GM11168 (cell line): ENCODE measurements around the gene COMMD3.
"Not testable (repeated sequence)": the region's sequence is repeated elsewhere in the genome, so short reads cannot be mapped to it uniquely, and the experiment has no call there.

Experiments used
- in situ Hi-C: fragments of 300-500 bp; cut with MboI; formaldehyde crosslinking; loops from one replicate; pipeline ENCODE4 v1.12.0; 2022; ENCODE audit warnings: low sequenced_read_pairs; ENCODE audit not compliant: unreplicated experiment

Gene COMMD3

DNA sequence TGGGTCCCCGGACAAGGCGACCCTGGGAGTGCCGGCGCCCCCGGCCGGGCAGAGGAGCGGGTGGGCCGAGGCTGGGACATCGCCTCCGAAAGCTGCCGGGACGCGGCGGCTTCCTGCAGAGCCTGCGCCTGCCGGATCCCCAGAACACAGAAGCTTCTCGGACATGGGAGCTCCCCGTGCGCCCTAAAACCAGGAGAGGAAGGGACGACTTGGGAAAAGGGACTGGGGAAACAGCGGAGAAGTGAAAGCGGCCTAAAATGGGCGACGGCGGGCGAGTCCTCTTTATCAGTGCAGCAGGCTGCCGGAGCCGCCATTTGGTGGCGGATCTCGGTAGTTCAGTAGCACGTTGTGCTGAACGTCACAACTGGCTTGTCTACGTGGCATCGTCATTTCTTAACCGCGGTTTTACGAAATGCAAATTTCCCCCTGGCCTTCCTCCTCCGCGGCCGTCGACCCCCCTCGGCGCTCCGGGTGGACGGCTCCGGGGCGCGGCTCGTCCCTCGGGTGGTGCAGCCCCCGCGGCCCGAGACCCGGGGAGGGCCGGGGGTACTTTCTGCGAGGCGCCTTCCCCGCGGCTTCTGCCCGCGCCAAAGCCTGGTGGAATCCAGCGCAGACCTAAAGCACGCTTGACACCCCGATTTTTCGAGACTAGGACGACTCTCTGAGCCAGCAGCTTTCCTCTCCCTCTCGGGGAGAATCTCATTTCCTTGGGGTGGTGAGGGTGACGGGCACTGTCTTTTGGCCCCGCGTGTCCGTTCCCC lies 19.2 kb downstream of the COMMD3 start:
- in situ Hi-C loops, result no loop called here

DNA sequence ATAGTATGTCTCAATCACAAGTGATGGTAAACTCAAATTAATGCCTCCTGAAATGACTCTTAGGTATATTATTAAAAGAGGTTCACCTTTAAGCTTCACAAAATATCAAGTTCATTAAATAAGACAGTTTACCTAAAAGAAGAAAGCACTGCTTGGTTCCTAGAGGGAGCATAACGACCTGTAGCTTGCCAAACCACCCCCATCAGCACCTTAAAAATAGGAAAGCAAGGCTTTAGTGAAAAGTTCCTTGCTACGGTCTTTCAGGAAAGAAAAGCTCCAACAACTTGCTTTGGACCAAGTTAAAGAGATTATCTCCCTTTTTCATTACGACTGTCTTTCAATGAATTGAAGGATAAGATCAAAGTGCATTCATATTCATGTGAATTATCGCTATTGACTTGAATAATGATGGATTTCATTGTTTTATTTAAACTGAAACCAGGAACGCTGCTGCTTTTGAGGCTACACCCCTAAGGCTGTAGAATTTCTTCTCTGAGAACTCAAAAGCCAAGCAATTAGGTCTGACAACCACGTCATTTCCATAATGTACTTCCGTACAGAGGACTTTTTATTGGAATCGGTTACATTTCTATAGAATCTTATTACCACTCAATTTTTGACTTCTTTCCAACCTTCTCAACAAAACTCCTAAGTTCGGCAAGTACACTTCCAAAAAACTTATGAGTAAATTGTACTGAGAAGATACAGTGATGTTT lies 22.2 kb downstream of the COMMD3 start:
- in situ Hi-C loops, result no loop called here

DNA sequence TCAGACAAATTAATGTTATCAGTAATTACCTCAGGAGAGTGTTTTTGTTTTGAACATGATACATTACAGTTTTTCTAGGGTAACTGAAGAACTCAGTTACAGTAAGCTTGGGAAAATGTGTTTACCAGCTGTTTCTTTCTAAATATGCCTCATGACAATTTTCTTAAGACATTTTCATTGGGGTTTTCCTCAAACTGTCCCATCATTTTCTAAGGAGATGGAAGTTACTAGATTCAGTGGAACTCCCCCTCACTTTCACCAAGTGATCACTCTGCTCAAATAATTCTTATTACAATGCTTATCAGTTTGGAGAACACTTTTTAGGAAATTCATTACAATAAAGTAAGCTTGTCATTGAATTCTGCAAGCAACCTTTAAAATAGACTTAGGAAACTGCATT lies 22.7 kb downstream of the COMMD3 start:
- in situ Hi-C loops, result no loop called here

DNA sequence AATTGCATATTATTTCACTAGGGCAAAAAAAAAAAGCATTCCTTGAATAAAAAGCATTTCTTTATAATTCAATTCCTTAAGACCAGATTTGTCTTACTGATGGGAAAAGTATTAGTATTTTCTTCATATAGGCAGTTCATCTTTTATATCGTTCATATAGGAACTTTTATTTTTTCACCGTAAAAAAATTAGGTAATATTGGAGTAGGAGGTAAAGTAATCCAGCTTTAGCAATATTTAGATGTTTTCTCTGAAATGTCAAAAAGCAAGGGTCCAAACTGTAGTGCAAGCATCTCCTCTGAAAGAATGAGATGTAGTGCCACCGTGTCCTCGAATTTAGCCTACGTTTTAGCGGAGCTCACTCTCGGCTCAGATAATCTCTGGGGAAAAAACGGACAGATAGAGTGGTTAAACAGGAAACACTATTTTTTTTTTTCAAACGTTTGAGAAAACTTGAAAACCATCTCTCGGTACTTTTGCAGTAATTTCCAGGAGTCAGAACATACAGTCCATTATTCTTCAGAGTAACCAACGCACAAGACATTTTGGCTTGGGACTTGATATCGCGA lies 23.7 kb downstream of the COMMD3 start:
- in situ Hi-C loops, result no loop called here

DNA sequence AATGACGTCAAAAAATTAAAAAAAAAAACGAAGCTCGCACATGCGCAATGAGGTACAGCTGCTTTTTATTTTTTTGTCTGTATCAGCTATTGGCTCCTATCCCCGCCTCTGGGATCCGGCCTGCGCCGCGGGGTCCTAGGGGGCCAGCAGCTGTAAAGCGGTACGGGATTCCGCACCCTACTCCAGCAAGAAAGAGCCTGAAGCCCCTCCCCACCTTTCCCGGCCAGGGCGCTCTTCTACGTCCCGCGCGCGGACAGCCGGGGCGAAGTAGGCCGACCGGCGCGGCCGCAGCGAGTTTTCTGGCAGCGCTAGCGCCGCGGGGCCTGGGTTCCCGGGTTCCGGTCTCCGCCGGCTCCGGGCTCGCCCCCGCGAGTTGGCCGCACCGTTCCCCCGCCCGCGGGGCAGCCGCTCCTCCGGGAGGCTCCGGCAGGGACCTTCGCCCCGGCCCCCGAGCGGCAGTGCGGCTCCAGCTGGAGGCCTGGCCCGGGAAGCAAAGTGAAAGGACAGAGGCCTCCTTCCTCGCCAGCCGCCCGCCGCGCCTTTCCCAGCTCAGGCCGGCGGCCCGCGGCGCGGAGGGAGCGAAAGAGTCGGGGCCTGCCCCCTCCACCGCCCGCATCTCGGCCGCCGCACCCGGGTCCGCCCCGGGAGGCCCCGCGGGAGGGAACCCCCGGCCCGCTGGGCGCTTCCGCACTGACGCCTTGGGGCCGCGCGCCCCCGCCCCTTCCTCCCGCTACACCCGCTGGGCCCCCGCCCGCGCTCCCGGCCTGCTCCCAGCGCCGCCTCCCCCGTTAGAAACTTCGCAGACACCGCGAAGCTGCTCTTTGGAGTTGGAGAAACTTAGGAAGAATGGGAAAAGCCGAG lies 24.4 kb downstream of the COMMD3 start:
- in situ Hi-C loops, result no loop called here

DNA sequence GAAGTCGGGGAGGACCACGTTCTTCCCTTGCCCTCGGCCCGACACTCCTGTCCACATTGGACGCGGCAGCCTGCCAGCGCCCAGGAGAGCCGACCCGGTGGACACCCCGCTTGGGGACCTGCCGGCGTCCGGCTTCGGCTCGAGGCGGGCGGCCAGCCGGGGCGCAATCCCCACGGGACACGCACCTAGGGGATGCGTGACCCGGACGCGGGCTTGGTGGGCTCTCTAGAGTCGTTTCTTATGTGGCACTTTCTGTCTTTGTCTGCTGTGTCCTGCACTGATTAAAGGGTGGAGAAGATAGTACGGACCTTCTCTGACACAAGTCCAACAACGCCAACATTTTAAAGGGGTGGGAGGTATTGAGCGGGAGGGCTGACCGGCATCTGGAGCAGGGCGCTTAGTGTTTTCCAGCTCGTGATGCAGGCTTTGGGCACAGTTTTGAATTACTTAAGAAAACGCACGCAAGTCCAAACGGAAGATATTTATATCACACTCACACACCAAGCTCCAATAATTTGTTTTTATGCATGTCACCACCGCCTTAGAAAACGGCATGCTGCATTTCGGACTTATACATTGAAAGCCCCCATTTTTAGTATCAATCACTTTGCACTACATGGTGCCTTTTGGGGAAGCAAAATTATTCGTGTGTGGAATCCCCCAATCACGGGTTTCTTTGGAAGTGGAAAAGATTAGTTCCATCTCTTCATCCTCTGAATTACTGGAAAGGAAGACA lies 25.2 kb downstream of the COMMD3 start:
- in situ Hi-C loops, result no loop called here

DNA sequence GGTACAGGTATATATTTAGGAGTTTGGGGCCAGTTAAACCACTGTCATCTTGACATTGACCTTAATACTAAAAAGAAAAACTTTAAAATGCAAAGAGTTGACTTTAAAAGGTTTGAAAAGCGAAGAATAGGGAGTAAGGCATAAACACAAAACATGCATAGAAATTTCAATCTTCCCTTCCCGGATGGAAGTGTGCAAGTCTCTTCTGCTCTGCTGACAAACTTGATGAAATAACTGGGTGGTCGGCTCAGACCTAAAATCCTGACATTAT lies 25.7 kb downstream of the COMMD3 start:
- in situ Hi-C loops, result no loop called here

DNA sequence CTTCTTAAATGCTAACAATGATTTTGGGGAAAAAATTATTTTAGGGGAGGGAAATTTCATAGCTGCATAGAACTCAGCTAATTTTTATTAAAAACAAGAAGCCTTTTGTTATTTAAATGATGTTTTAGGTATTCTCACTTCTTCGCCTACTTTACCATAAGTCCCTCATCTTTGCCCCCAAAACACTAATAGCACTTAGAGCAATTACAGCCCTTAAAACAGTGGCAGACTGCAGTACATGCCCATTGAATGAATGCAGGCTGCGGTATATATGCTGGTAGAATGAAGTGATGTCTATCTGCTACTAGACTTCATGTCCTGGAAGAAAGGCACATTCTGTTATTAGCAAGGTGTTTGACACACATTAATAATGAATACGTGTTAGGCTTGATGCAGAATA lies 26.2 kb downstream of the COMMD3 start:
- in situ Hi-C loops, result no loop called here

DNA sequence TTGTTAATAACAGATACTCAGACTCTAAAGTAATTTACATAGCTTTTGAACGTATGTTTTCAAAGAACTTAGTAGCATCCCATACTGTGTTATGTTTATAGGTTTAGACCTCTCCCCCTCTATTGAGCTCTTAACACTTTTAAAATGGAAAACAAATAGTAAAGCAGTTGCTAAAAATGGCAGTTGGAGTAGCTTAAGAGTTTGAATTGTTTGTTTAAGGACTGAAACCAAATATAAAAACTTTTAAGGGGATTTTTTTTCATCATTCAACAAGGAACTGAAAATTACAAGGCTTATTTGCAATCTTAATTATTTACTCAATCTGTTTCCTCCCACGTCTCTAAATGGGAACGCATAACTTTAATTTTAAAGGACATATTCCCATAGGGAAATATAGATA lies 27.5 kb downstream of the COMMD3 start:
- in situ Hi-C loops, result no loop called here

DNA sequence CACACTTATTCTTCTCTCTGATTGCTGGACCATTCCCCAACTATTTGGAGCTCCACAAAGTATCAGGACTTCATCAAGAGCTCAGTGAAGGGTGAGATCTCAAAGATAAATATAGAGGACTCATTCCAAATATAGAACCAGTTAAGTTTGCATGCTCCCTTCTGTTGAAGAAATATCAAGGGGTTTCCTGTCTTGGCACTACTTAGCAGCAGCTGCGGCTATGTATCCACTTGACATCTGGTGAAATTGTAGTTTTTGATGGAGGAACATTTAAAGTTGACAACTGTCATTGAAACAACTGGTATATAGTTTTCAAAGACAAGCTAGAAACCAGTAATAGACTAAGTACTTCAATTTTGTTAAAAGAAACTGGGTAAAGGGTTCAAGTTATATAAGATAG lies 28.1 kb downstream of the COMMD3 start:
- in situ Hi-C loops, result no loop called here

DNA sequence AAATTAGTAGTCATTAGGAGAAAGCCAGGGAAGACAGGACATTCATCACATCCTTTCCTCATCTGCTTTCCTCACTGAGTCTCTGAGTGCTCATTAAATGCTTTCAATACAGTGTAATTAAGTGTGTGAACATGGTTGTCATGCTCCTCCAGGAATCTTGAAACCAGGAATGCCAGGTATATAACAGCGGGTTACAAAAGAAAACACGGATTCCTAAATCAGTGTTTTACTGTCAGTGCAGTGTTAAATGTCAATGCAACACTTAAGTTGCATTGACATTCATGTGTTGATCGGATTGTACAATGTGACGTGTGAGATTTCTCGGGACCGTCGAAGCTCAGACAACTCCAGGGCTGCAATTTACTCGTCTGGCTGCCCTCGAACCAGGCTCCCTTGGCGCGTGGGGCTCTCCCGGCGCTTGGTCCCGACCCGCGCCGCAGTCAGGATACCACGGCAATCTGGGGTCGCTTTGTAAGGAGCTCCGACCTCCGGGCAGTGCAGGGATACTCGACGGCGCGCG lies 28.7 kb downstream of the COMMD3 start:
- in situ Hi-C loops, result no loop called here

DNA sequence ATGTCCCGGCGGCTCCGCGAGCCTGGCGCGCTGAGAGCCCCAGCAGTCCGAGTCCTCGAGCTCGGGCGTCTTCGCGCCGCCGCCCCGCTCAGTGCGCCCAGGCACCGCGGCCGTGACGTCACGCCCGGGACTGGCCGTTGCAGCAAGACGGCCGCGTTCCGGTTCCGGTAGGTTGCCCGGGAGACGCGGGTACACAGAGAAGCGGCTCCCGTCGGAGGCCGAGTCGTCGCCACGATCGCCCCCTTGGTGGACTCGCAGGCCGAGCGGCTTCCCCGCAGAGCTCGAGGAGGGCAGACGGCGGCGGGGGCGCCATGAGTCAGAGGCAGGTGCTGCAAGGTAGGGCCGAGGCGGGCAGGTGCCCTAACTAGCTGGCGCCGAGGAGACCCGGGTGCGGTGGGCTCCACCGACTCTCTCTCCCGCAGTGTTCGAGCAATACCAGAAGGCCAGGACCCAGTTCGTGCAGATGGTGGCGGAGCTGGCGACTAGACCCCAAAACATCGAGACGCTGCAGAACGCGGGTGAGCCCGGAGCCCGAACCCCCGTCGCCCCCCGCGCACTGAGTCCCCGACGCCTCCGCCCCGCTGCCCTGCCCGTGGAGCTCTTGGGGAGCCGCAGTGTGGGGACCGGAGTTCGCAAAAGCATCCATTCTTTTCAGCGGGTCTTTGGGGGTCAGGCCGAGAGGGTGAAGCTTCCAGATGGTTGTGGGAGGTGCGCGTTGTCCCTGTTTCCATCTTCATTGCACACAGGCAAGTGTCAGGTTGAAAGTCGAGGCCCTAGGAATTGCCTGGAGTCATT lies 29.3 kb downstream of the COMMD3 start, which contains the start of gene SPAG6:
Gene SPAG6, plus strand, starts transcription at position 196 of the 795 bp plus-strand sequence. Its CDS starts 116 bp downstream, at position 312.
- in situ Hi-C loops, result no loop called here

DNA sequence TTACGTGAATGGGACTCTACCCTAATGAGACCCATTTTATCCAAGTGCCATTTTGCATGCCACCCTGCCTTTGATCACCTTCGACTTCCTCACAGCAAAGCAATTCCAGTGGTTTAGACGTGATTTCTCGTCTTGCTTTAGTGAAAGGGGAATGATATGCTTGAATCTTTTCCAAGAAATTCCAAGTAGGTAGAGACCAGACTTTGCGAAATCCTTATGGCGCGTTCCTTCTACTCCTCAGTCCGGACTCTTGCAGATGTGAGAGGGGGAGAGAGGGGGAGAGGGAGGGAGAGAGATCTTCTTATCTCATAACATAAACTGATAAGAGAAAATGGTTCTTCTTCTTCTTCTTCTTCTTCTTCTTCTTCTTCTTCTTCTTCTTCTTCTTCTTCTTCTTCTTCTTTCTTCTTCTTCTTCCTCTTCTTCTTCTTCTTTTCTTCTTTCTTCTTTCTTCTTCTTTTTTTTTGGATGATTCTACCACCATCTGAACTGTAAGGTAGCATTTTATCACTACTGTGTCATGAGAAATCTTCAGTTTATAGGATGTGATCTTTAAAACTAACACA lies 30.0 kb downstream of the COMMD3 start:
- in situ Hi-C loops, result no loop called here

DNA sequence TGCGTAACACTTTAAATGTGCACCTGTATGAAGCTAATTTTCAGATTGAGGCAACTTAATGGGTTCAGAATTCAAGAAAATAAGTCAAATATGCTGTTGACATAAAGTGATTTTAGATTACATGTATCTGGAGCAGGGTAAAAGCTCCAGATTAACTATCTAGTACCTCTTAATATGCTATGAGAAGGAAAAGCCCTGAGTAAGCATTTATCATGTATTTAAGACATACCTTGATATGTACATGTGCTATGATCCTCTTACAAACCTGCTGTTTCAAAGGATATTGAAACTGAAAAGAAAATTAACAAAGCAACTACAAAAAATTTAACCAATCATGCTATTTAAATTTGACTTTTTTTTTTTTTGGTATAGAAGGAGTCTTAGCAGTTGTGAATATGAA lies 33.6 kb downstream of the COMMD3 start:
- in situ Hi-C loops, result no loop called here

DNA sequence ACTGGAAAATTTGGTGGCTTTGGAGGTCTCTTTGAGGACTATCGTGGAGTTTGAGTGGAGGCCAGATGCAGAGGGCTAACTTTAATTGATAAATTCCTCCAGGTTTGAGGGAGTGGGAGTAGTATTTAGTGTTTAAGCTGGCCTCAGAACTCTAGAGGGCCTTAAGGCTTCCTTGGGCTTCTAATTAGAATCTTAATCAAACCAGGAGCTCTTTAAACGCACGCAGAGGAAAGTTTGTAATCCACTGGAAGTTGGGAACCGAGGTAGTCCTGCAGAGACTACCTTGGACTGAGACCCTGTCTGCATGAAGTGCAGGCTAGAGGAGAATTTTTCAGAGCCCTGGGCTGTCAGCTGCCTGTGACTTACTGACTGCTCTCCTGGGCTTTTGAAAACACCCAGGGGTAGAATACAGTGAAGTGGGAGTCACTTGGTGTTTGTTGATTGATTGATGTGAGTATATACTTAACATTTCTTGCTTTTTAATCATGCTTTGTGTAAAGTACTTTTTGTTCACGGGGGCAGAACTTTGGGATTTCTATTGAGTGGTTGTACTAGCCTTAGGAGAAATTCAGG lies 35.0 kb downstream of the COMMD3 start:
- in situ Hi-C loops, result no loop called here

DNA sequence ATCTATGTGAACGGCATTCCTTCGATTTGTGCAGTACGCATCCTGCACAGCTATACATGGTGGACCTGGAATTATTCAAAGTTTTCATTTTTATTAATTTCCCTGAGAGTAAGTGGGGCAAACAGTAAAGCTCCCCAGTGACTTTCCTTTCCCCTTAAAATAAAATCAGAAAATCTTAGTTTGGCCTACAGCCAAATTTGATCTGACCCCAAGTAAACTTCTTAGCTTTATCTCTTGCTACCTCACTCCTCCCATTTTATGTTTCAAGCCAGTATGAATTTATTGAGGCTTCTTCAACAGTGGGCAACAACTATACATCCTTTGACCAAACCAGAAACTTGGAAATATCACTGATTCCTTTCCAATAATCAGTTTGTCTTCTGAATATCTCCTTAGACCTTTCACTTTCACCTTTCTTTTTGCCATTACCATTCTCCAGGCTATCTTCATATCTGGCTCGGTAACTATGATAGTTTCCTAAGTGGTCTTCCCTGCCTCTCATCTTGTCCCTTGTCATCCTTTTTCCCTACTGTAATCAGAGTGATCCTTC lies 40.2 kb downstream of the COMMD3 start:
- in situ Hi-C loops, result no loop called here

DNA sequence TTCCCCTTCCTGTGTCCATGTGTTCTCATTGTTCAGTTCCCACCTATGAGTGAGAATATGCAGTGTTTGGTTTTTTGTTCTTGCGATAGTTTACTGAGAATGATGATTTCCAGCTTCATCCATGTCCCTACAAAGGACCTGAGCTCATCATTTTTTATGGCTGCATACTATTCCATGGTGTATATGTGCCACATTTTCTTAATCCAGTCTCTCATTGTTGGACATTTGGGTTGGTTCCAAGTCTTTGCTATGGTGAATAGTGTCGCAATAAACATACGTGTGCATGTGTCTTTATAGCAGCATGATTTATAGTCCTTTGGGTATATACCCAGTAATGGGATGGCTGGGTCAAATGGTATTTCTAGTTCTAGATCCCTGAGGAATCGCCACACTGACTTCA lies 41.6 kb downstream of the COMMD3 start:
- in situ Hi-C loops, result not testable (repeated sequence)

DNA sequence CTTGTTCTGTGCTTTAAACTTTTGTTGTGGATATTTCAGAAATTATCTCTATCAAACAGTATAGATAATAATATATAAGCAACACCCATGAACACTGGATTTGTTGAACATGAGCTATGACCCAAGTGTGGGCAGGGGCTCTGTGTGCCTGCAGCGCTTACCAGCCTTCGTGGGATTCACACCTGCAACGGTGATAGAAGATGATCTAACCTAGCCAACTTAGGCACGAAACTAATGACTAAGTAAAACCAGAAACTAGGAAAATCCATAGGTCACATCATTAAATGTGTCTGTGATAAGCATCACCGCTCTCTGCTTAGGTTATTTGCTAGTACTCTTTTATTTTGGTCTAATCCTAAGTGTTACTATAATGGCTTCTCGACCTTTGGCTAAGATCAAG lies 47.1 kb downstream of the COMMD3 start:
- in situ Hi-C loops, result no loop called here
